A549 (cell line): ENCODE results near the gene ABI3BP.

Source experiments
- CEBPB ChIP-seq, 2 experiments: fragments of >200 bp in 1 of 2; sonication (Bioruptor Twin) in 1 of 2; formaldehyde crosslinking in 1 of 2; IDR thresholded peaks; 2 replicates each; pipeline ENCODE4 v1.6.1; 2012 to 2016
- ELK1 ChIP-seq: fragments of 150-350 bp; IDR thresholded peaks from 2 replicates; pipeline ENCODE4 v1.6.1; 2014; ENCODE audit warnings: low read depth, mild to moderate bottlenecking, low read length
- FOSL2 ChIP-seq, 2 experiments: fragments of 450-650 bp in 1 of 2; fragments of >200 bp in 1 of 2; sonication (Bioruptor Twin) in 1 of 2; formaldehyde crosslinking; IDR thresholded peaks; 2 replicates each; pipeline versions ENCODE4 v1.5.0 to v1.6.1; 2016 to 2020; ENCODE audit warnings: mild to moderate bottlenecking in 1 of 2, moderate library complexity in 1 of 2
- JUN ChIP-seq, 2 experiments: fragments of >200 bp; sonication (Bioruptor Twin); formaldehyde crosslinking; IDR thresholded peaks; 2 replicates in 1 of 2; 3 replicates in 1 of 2; pipeline ENCODE4 v1.6.1; 2016 to 2017
- MAX ChIP-seq: IDR thresholded peaks from 2 replicates; pipeline ENCODE4 v1.6.1; 2012
- NFE2L2 ChIP-seq: fragments of 150-350 bp; conservative IDR thresholded peaks from 2 replicates; pipeline ENCODE4 v1.6.1; 2014; ENCODE audit warnings: low read length
- PBX3 ChIP-seq: IDR thresholded peaks from 2 replicates; pipeline ENCODE4 v1.6.1; 2012
- PHF8 ChIP-seq: fragments of 200-600 bp; sonication (generic); IDR thresholded peaks from 2 replicates; pipeline ENCODE4 v1.6.1; 2016; ENCODE audit warnings: low read depth, mild to moderate bottlenecking, antibody characterized with exemption, moderate library complexity, borderline replicate concordance
- POLR2A ChIP-seq: IDR thresholded peaks from 2 replicates; pipeline ENCODE4 v1.6.1; 2012; ENCODE audit warnings: mild to moderate bottlenecking, low read length
- RAD21 ChIP-seq, 2 experiments: fragments of >200 bp in 1 of 2; sonication (Bioruptor Twin) in 1 of 2; formaldehyde crosslinking in 1 of 2; IDR thresholded peaks in 1 of 2; conservative IDR thresholded peaks in 1 of 2; 2 replicates in 1 of 2; 3 replicates in 1 of 2; pipeline ENCODE4 v1.6.1; 2012 to 2018; ENCODE audit warnings: inconsistent platforms in 1 of 2
- RCOR1 ChIP-seq: fragments of 150-350 bp; IDR thresholded peaks from 2 replicates; pipeline ENCODE4 v1.6.1; 2014; ENCODE audit warnings: antibody characterized with exemption, low read length, low read depth
- SREBF2 ChIP-seq: fragments of 450-650 bp; IDR thresholded peaks from 2 replicates; pipeline ENCODE4 v1.6.1; 2014; ENCODE audit warnings: mild to moderate bottlenecking, moderate library complexity
- ZNF302 ChIP-seq: fragments of 250-450 bp; sonication (Bioruptor Pico); IDR thresholded peaks from 2 replicates; pipeline ENCODE4 v1.9.0; 2021; ENCODE audit warnings: inconsistent platforms, mild to moderate bottlenecking, moderate library complexity
- TF ChIP-seq, protein P1 (sequence below): fragments of >200 bp; sonication (Bioruptor Twin); formaldehyde crosslinking; IDR thresholded peaks from 3 replicates; pipeline ENCODE4 v1.5.1; 2016

DNA sequence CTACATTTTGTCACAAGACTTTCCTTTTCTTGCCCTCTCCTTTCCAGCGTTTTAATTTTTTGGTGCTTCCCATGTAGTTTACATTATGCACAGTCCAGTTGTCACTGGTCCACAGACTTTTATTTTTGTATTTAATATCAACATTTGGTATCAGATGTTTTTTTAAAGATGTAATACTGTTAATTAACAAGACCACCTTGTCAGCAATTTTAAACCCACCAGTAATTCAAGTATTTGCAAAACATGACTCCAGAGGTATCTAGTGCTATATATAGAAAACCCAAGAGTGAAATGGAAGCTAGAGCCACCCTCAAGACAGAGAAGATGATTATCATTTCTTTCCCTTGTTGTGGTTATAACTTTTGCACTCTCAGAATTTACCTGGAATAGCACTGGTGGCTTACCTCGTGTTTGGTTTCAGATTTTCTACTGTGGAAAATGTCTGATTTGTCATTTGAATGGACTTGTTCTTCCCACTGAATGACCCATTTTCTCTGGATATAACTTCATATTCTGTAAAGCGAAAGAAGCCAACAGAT lies 227.7 kb downstream of the ABI3BP start:
- TF ChIP-seq, protein P1, sequence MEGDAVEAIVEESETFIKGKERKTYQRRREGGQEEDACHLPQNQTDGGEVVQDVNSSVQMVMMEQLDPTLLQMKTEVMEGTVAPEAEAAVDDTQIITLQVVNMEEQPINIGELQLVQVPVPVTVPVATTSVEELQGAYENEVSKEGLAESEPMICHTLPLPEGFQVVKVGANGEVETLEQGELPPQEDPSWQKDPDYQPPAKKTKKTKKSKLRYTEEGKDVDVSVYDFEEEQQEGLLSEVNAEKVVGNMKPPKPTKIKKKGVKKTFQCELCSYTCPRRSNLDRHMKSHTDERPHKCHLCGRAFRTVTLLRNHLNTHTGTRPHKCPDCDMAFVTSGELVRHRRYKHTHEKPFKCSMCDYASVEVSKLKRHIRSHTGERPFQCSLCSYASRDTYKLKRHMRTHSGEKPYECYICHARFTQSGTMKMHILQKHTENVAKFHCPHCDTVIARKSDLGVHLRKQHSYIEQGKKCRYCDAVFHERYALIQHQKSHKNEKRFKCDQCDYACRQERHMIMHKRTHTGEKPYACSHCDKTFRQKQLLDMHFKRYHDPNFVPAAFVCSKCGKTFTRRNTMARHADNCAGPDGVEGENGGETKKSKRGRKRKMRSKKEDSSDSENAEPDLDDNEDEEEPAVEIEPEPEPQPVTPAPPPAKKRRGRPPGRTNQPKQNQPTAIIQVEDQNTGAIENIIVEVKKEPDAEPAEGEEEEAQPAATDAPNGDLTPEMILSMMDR = no peak
- TF ChIP-seq SREBF2 (no peak), PBX3 (no peak), NFE2L2 (no peak), POLR2A (no peak), RAD21 (conservative IDR thresholded peaks at IDR 0.05 in 1 of 2, IDR thresholded peaks at IDR 0.05 in 1 of 2) (no peak), ZNF302 (CRISPR knock-in tag) (no peak), MAX (no peak), FOSL2 (IDR thresholded peaks at IDR 0.05) (no peak), FOSL2 (CRISPR knock-in tag; IDR thresholded peaks at IDR 0.05) (no peak), PHF8 (no peak), RCOR1 (no peak), CEBPB (IDR thresholded peaks at IDR 0.05) (no peak), JUN (IDR thresholded peaks at IDR 0.05) (no peak), ELK1 (no peak)
